CD4-positive, alpha-beta T cell treated with Interleukin-2 at 100 ng/mL for 4 hours (primary cell): ENCODE measurements around the gene C10orf90.

Experiments
- DNase-seq: peaks from one replicate; pipeline ENCODE4 v3.0.0-alpha.2; 2020; ENCODE audit warnings: low spot score

The C10orf90 gene

GRCh38 chr10:126634347-126634746 lies 36.1 kb downstream of the C10orf90 start:
- DNase-seq = no peak

- DNase-seq = no peak
These were observed 37.8 kb downstream of the C10orf90 start for GRCh38 chr10:126632705-126633104.

GRCh38 chr10:126629925-126630624 lies 40.4 kb downstream of the C10orf90 start:
- DNase-seq = no peak

GRCh38 chr10:126628746-126629145 lies 41.7 kb downstream of the C10orf90 start:
- DNase-seq = no peak

- DNase-seq = no peak
These were observed 48.6 kb downstream of the C10orf90 start for GRCh38 chr10:126621846-126622245.

GRCh38 chr10:126618466-126618865 lies 52.0 kb downstream of the C10orf90 start:
- DNase-seq = no peak

- no peak for DNase-seq
These were observed 52.8 kb downstream of the C10orf90 start for GRCh38 chr10:126617733-126618132.

GRCh38 chr10:126617208-126617607 lies 53.3 kb downstream of the C10orf90 start:
- no peak for DNase-seq

GRCh38 chr10:126616737-126617136 lies 53.8 kb downstream of the C10orf90 start:
- no peak for DNase-seq

GRCh38 chr10:126611303-126611702 lies 59.2 kb downstream of the C10orf90 start:
- DNase-seq = no peak

- no peak for DNase-seq
These were observed 60.9 kb downstream of the C10orf90 start for GRCh38 chr10:126609566-126609965.

GRCh38 chr10:126599949-126600682 lies 70.4 kb downstream of the C10orf90 start:
- DNase-seq = no peak

- no peak for DNase-seq
These were observed 72.5 kb downstream of the C10orf90 start for GRCh38 chr10:126598009-126598408.

GRCh38 chr10:126597211-126597610 lies 73.3 kb downstream of the C10orf90 start:
- no peak for DNase-seq

- DNase-seq = no peak
These were observed 73.9 kb downstream of the C10orf90 start for GRCh38 chr10:126596472-126597016.

- no peak for DNase-seq
These were observed 75.3 kb downstream of the C10orf90 start for GRCh38 chr10:126595160-126595559.

GRCh38 chr10:126593968-126594701 lies 76.4 kb downstream of the C10orf90 start:
- no peak for DNase-seq

GRCh38 chr10:126592901-126593300 lies 77.6 kb downstream of the C10orf90 start:
- no peak for DNase-seq

- no peak for DNase-seq
These were observed 82.5 kb downstream of the C10orf90 start for GRCh38 chr10:126588024-126588423.

GRCh38 chr10:126586878-126587277 lies 83.6 kb downstream of the C10orf90 start:
- DNase-seq = no peak

- DNase-seq = no peak
These were observed 84.4 kb downstream of the C10orf90 start for GRCh38 chr10:126586128-126586527.

GRCh38 chr10:126585249-126586017 lies 85.1 kb downstream of the C10orf90 start:
- no peak for DNase-seq
